RPMI8226 (cell line): ENCODE data around the gene S100A16.

Experiments used
- DNase-seq: peaks from one replicate; pipeline ENCODE4 v3.0.0-alpha.2; 2015

The S100A16 gene

GRCh38 chr1:153614189-153614900 lies 1.4 kb upstream of the S100A16 start:
- no peak for DNase-seq

- no peak for DNase-seq
Measured at GRCh38 chr1:153613406-153613805, 469 bp upstream of the S100A16 start.

- no peak for DNase-seq
Measured at GRCh38 chr1:153612111-153612754, 704 bp downstream of the S100A16 start.

GRCh38 chr1:153611356-153611755 lies 1.6 kb downstream of the S100A16 start:
- no peak for DNase-seq

- DNase-seq: no peak
Measured at GRCh38 chr1:153610811-153611301, 2.1 kb downstream of the S100A16 start.

GRCh38 chr1:153610334-153610733 lies 2.6 kb downstream of the S100A16 start:
- DNase-seq: no peak

- no peak for DNase-seq
Measured at GRCh38 chr1:153609585-153609907, 3.4 kb downstream of the S100A16 start.

- no peak for DNase-seq
Measured at GRCh38 chr1:153608742-153609584, 4.0 kb downstream of the S100A16 start.

- DNase-seq: no peak
Measured at GRCh38 chr1:153608089-153608682, 4.8 kb downstream of the S100A16 start.

GRCh38 chr1:153607381-153607780 lies 5.6 kb downstream of the S100A16 start:
- DNase-seq: no peak

GRCh38 chr1:153606194-153606593 lies 6.7 kb downstream of the S100A16 start:
- no peak for DNase-seq

- DNase-seq: no peak
Measured at GRCh38 chr1:153602749-153603148, 10.2 kb downstream of the S100A16 start.

- no peak for DNase-seq
Measured at GRCh38 chr1:153599847-153600246, 13.1 kb downstream of the S100A16 start.

- peak; percentile 83 for DNase-seq
Measured at GRCh38 chr1:153598309-153599172, 14.4 kb downstream of the S100A16 start.

- no peak for DNase-seq
Measured at GRCh38 chr1:153597206-153597605, 15.7 kb downstream of the S100A16 start.

- DNase-seq: no peak
Measured at GRCh38 chr1:153592748-153593147, 20.2 kb downstream of the S100A16 start.

GRCh38 chr1:153588482-153588881 lies 24.5 kb downstream of the S100A16 start:
- no peak for DNase-seq

- peak; percentile 67 for DNase-seq
Measured at GRCh38 chr1:153588033-153588432, 24.9 kb downstream of the S100A16 start.

GRCh38 chr1:153587314-153587713 lies 25.6 kb downstream of the S100A16 start:
- DNase-seq: no peak

GRCh38 chr1:153586347-153586746 lies 26.6 kb downstream of the S100A16 start:
- DNase-seq: no peak

- DNase-seq: no peak
Measured at GRCh38 chr1:153585006-153585405, 27.9 kb downstream of the S100A16 start.

GRCh38 chr1:153583976-153584375 lies 29.0 kb downstream of the S100A16 start:
- DNase-seq: no peak
